Ramos (cell line): Measurements from ENCODE around the gene CEPT1.

Source experiments
- in situ Hi-C: fragments of 300-500 bp; cut with MboI; formaldehyde crosslinking; loops from one replicate; pipeline ENCODE4 v1.14.3; 2022; ENCODE audit warnings: low sequenced_read_pairs; ENCODE audit not compliant: unreplicated experiment

Gene CEPT1

GRCh38 chr1:111191496-111191895, 51.5 kb downstream of the CEPT1 start:
- in situ Hi-C loops = no loop called here

- in situ Hi-C loops = no loop called here
These were observed 52.1 kb downstream of the CEPT1 start for GRCh38 chr1:111192074-111192473.

GRCh38 chr1:111192658-111193519, 52.9 kb downstream of the CEPT1 start:
- in situ Hi-C loops = no loop called here

GRCh38 chr1:111193712-111194480, 53.9 kb downstream of the CEPT1 start:
- in situ Hi-C loops = no loop called here

GRCh38 chr1:111195002-111195684, 55.1 kb downstream of the CEPT1 start:
- in situ Hi-C loops = no loop called here

- in situ Hi-C loops = no loop called here
These were observed 56.2 kb downstream of the CEPT1 start for GRCh38 chr1:111196213-111196612.

- in situ Hi-C loops = no loop called here
These were observed 57.7 kb downstream of the CEPT1 start for GRCh38 chr1:111197598-111198284.

- in situ Hi-C loops = no loop called here
These were observed 58.8 kb downstream of the CEPT1 start for GRCh38 chr1:111198836-111199235.

GRCh38 chr1:111199329-111199728, 59.3 kb downstream of the CEPT1 start:
- in situ Hi-C loops = no loop called here

GRCh38 chr1:111199881-111200801, 60.1 kb downstream of the CEPT1 start, which contains the start of gene DENND2D:
Gene DENND2D (minus strand): TSS chr1:111200646. CDS start chr1:111200459, 187 bp downstream.
- in situ Hi-C loops = loop anchor here (25.0 kb wide), 1 partner anchor 412 kb away; the partner anchor contains the start of gene RAP1A

- in situ Hi-C loops = loop anchor here (25.0 kb wide), 1 partner anchor 412 kb away; the partner anchor contains the start of gene RAP1A
These were observed 60.8 kb downstream of the CEPT1 start for GRCh38 chr1:111200802-111201161.

GRCh38 chr1:111201275-111202090, 61.5 kb downstream of the CEPT1 start:
- in situ Hi-C loops = loop anchor here (25.0 kb wide), 1 partner anchor 411 kb away; the partner anchor contains the start of gene RAP1A

- in situ Hi-C loops = loop anchor here (25.0 kb wide), 1 partner anchor 410 kb away; the partner anchor contains the start of gene RAP1A
These were observed 62.3 kb downstream of the CEPT1 start for GRCh38 chr1:111202366-111202706.

- in situ Hi-C loops = loop anchor here (25.0 kb wide), 1 partner anchor 409 kb away; the partner anchor contains the start of gene RAP1A
These were observed 62.9 kb downstream of the CEPT1 start for GRCh38 chr1:111202707-111203623.

GRCh38 chr1:111203681-111204200, 63.7 kb downstream of the CEPT1 start:
- in situ Hi-C loops = loop anchor here (25.0 kb wide), 1 partner anchor 409 kb away; the partner anchor contains the start of gene RAP1A

GRCh38 chr1:111204201-111204982, 64.4 kb downstream of the CEPT1 start:
- in situ Hi-C loops = loop anchor here (25.0 kb wide), 1 partner anchor 408 kb away; the partner anchor contains the start of gene RAP1A
